Activated B cell treated with CpG ODN at 0.5 μM for 24 hours (primary cell): ENCODE data around the gene IAH1. TPM values are rescaled to one million over a fixed set of nuclear protein-coding genes. Genes with fewer than 3 reads are reported as not detected.

Experiments
- ATAC-seq: fragments of 200-7000 bp; cut with Tn5 transposase; one replicate; pipeline ENCODE4 v1.10.0; 2021; ENCODE audit warnings: low read depth, mild to moderate bottlenecking, moderate library complexity
- CTCF ChIA-PET: fragments of 350-600 bp; sonication (Branson Sonifier 250); formaldehyde crosslinking; loops from one replicate; lab custom pipeline; 2021; ENCODE audit warnings: antibody characterized with exemption; lab: Charles Lee
- POLR2A ChIA-PET: fragments of 350-600 bp; sonication (Branson Sonifier 250); formaldehyde crosslinking; loops from one replicate; lab custom pipeline; 2021; ENCODE audit warnings: antibody characterized with exemption; lab: Charles Lee
- DNase-seq: peaks from one replicate; pipeline ENCODE4 v3.0.0; 2022
- H3K27ac Mint-ChIP-seq: one replicate; pipeline ENCODE4 v1.8.0; 2020; ENCODE audit warnings: mixed read lengths
- H3K27me3 Mint-ChIP-seq: one replicate; pipeline ENCODE4 v1.8.0; 2021; ENCODE audit warnings: mixed read lengths
- H3K36me3 Mint-ChIP-seq: one replicate; pipeline ENCODE4 v1.8.0; 2021; ENCODE audit warnings: low read depth, mixed read lengths
- H3K4me1 Mint-ChIP-seq: one replicate; pipeline ENCODE4 v1.8.0; 2021; ENCODE audit warnings: mixed read lengths
- H3K4me3 Mint-ChIP-seq: one replicate; pipeline ENCODE4 v1.8.0; 2020; ENCODE audit warnings: mild to moderate bottlenecking, mixed read lengths
- H3K9me3 Mint-ChIP-seq: one replicate; pipeline ENCODE4 v1.8.0; 2020; ENCODE audit warnings: mixed read lengths
- intact Hi-C: fragments of 100-400 bp; cut with micrococcal nuclease; formaldehyde crosslinking; loops from one replicate; pipeline ENCODE4 v1.15.1; 2024
- total RNA-seq: library from RNA; stranded (reverse); gene quantifications from 2 replicates; pipeline ENCODE4 v1.2.3, GENCODE V29; 2022
- TF ChIP-seq, protein P1 (sequence below): fragments of 200-600 bp; IDR thresholded peaks from one replicate; pipeline ENCODE4 v1.8.0; 2022; ENCODE audit warnings: antibody characterized with exemption, mild to moderate bottlenecking

IAH1 gene
- total RNA-seq, 1 donor from 2014 or later = 49.0 TPM

DNA sequence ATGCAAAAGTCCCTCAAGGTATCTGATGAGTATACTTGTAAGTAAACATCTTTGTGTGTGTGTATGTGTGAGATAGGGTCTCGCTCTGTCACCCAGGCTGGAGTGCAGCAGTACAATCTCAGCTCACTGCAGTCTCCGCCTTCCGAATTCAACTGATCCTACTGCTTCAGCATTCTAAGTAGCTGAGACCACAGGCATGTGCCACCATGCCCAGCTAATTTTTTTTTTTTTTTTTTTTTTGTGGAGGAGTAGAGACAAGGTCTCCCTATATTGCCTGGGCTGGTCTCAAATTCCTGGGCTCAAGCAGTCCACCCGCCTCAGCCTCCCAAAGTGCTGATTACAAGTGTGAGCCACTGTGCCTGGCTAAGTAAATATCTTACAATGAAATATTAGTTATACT is 58.1 kb downstream of the IAH1 start:
- ChIA-PET CTCF (interaction anchor here (0.9 kb wide), 1 partner anchor 9 kb away, joined by 3 read pairs; no protein-coding TSS in a partner anchor), POLR2A (interaction anchor here (0.6 to 2.6 kb wide), 3 partner anchors 23 to 150 kb away, joined by 3 to 17 read pairs (median 4); partner anchors contain the start of gene ADAM17)
- Mint-ChIP-seq H3K36me3 (peaks cover 63% of the 10 kb centered on the region), H3K4me3 (no peak overlapping the region), H3K9me3 (no peaks in the 10 kb centered on the region), H3K4me1 (peaks cover 25% of the 10 kb centered on the region), H3K27ac (no peak overlapping the region), H3K27me3 (no peaks in the 10 kb centered on the region)
- ATAC-seq (no peak), DNase-seq (no peak)
- TF ChIP-seq, protein P1, sequence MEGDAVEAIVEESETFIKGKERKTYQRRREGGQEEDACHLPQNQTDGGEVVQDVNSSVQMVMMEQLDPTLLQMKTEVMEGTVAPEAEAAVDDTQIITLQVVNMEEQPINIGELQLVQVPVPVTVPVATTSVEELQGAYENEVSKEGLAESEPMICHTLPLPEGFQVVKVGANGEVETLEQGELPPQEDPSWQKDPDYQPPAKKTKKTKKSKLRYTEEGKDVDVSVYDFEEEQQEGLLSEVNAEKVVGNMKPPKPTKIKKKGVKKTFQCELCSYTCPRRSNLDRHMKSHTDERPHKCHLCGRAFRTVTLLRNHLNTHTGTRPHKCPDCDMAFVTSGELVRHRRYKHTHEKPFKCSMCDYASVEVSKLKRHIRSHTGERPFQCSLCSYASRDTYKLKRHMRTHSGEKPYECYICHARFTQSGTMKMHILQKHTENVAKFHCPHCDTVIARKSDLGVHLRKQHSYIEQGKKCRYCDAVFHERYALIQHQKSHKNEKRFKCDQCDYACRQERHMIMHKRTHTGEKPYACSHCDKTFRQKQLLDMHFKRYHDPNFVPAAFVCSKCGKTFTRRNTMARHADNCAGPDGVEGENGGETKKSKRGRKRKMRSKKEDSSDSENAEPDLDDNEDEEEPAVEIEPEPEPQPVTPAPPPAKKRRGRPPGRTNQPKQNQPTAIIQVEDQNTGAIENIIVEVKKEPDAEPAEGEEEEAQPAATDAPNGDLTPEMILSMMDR = no peak
- intact Hi-C loops = no loop called here

DNA sequence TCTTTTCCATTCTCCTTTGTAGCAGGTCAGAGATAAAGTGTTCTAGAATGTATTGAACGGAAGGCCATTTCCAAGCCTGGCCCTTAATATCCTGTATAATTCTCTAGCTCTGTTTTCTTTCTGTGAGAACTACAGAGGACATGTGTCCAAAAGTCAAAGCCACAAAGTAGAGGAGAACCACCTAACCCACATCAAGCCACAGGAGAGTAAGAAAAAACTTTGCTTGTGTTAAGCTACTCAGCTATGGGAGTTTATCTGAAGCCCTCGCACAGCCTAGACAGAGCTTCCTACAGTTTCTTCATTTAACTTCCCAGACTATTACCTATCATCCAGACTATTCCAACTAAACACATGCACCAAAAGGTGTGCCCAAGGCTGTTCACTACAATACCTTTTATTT is 59.3 kb downstream of the IAH1 start:
- POLR2A ChIA-PET = interaction anchor here (0.5 to 2.6 kb wide), 2 partner anchors 22 to 38 kb away, joined by 3 to 17 read pairs; partner anchors contain the start of gene ADAM17
- peaks cover 36% of the 10 kb centered on the region for H3K4me1 Mint-ChIP-seq
- H3K27ac Mint-ChIP-seq = no peak overlapping the region
- peaks cover 58% of the 10 kb centered on the region for H3K36me3 Mint-ChIP-seq
- DNase-seq = no peak
- no peaks in the 10 kb centered on the region for H3K27me3 Mint-ChIP-seq
- H3K9me3 Mint-ChIP-seq = no peaks in the 10 kb centered on the region
- ATAC-seq = no peak
- CTCF ChIA-PET = no interaction called here
- intact Hi-C loops = no loop called here
- H3K4me3 Mint-ChIP-seq = no peak overlapping the region
- TF ChIP-seq, protein P1 = no peak

DNA sequence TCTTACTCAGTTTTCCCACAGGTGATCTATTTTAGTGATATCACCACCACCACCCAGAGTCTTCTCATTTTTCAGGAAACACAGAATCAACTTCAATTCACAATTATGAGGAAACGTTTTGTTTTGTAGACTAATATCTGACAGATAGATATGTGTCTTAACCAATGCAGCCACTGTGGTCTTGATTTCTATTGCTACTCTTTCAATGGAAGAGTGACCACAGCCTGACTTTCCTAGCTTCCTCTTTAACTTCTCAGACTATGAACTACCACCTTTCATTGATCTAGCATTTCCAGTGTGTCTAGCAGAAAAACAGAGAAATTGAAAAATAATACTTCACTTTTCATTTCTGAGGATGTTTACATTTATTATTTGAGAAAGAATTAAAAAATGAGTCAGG is 60.8 kb downstream of the IAH1 start:
- intact Hi-C loops = loop anchor here (5.0 kb wide), 2 partner anchors 53 to 97 kb away; partner anchors contain the start of gene YWHAQ
- ATAC-seq (peak; percentile 54), DNase-seq (no peak)
- H3K27ac Mint-ChIP-seq = peak overlapping the region; percentile 53
- H3K4me1 Mint-ChIP-seq = peaks cover 52% of the 10 kb centered on the region
- ChIA-PET POLR2A (interaction anchor here (0.8 to 3.2 kb wide), 3 partner anchors 11 to 95 kb away, joined by 3 to 23 read pairs (median 6); partner anchors contain the start of genes ADAM17 and YWHAQ), CTCF (interaction anchor here (4.8 kb wide), 1 partner anchor 21 kb away, joined by 17 read pairs; the partner anchor contains the start of gene ADAM17)
- no peak overlapping the region for H3K4me3 Mint-ChIP-seq
- peaks cover 50% of the 10 kb centered on the region for H3K36me3 Mint-ChIP-seq
- no peaks in the 10 kb centered on the region for H3K9me3 Mint-ChIP-seq
- no peaks in the 10 kb centered on the region for H3K27me3 Mint-ChIP-seq
- TF ChIP-seq, protein P1 = no peak

DNA sequence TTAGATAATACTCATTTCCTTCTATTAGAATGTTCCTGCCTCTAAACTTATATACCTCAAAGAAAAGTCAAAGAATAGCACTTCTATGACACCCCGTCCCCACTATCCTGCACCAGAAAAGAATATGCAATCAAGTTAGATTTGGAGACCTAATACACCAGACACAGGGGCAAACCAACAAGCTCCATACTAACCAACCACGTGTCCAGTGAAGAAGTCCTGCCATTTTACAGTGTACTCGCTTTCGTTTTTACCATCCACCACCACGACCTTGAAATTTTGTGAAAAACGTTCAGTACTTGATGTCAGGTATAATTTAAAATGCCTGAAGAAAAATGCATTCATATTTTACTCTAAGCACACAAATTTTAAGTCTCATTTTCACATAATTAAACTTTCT is 62.2 kb downstream of the IAH1 start:
- no peak overlapping the region for H3K4me3 Mint-ChIP-seq
- peaks cover 64% of the 10 kb centered on the region for H3K4me1 Mint-ChIP-seq
- no peak for DNase-seq
- TF ChIP-seq, protein P1 = no peak
- POLR2A ChIA-PET = interaction anchor here (0.7 to 3.2 kb wide), 3 partner anchors 10 to 46 kb away, joined by 3 to 23 read pairs (median 3); partner anchors contain the start of gene ADAM17
- no peak overlapping the region for H3K27ac Mint-ChIP-seq
- CTCF ChIA-PET = interaction anchor here (4.8 kb wide), 1 partner anchor 20 kb away, joined by 17 read pairs; the partner anchor contains the start of gene ADAM17
- intact Hi-C loops = loop anchor here (5.0 kb wide), 2 partner anchors 54 to 96 kb away; partner anchors contain the start of gene YWHAQ
- H3K36me3 Mint-ChIP-seq = peaks cover 49% of the 10 kb centered on the region
- ATAC-seq = no peak
- H3K9me3 Mint-ChIP-seq = no peaks in the 10 kb centered on the region
- no peaks in the 10 kb centered on the region for H3K27me3 Mint-ChIP-seq

DNA sequence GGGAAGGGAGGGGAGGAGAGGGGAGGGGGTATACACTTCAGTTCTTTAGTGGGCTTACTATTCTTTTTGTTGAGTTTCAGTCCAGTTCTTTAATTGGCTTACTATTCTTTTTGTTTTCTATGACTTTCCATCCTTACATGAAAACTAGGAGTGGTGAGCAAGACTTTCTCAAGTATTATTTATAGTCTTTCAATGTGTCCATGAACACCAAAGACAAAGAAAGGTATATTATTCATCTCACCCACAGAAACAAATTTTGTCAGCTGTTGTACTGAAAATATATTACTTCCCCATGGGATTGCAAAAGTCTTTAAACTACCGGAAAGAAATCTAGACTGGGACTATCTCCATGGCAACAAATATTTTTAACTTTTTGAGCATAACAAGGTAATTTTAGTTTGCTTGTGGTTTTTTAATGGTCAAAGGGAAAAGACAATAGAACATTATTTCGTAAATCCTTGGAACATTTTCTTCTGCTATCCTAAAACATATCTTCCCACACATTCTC is 63.7 kb downstream of the IAH1 start:
- CTCF ChIA-PET = interaction anchor here (0.5 to 4.8 kb wide), 2 partner anchors 18 to 305 kb away, joined by 3 to 17 read pairs; partner anchors contain the start of genes ADAM17 and TAF1B
- H3K36me3 Mint-ChIP-seq = peaks cover 42% of the 10 kb centered on the region
- DNase-seq = no peak
- H3K9me3 Mint-ChIP-seq = no peaks in the 10 kb centered on the region
- TF ChIP-seq, protein P1 = no peak
- intact Hi-C loops = loop anchor here (5.0 kb wide), 2 partner anchors 56 to 94 kb away; partner anchors contain the start of gene YWHAQ
- no peak for ATAC-seq
- POLR2A ChIA-PET = interaction anchor here (1.8 to 4.1 kb wide), 4 partner anchors 13 to 92 kb away, joined by 12 to 53 read pairs (median 22); partner anchors contain the start of genes ADAM17 and YWHAQ
- H3K27me3 Mint-ChIP-seq = no peaks in the 10 kb centered on the region
- H3K4me1 Mint-ChIP-seq = peaks cover 75% of the 10 kb centered on the region
- H3K4me3 Mint-ChIP-seq = peak overlapping the region; percentile 50
- H3K27ac Mint-ChIP-seq = peak overlapping the region; percentile 78
